OCI-LY3 (cell line): ENCODE data around the gene GSK3B.

ENCODE experiments used
- CTCF ChIP-seq: fragments of 200-600, 300-600 bp; sonication (generic); IDR thresholded peaks from 2 replicates; pipeline ENCODE4 v1.5.1; 2014; ENCODE audit warnings: antibody characterized with exemption, low read length, low read depth
- EZH2phosphoT487 ChIP-seq: fragments of 200-600 bp; shearing (Covaris generic); IDR thresholded peaks from 2 replicates; pipeline ENCODE4 v1.6.1; 2018; ENCODE audit warnings: antibody characterized with exemption, mixed run types, low read depth

- TF ChIP-seq CTCF (no peak), EZH2phosphoT487 (no peak)
Observed at GRCh38 chr3:119841808-119842471, 252.3 kb downstream of the GSK3B start.
